ENCODE measurements around the gene FCRL6.

DNA sequence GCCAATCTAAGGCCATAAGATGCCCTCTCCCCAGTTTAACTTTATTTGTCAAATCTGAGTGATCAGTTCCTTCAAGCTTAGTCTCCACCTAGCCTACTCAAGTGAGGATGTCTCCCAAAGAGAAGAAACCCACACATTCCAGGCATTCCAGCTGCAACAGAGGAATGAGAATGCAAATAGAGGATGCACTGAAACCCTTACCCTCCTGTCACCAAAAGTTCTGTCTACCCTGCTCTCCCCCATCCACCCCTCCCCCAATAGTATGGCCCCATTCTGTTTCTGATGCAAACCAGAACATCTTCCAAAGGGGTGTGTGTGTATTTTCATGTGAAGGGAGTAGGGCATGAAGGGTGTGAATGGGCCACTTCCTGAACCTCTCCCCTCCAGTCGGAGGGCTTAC is 18.4 kb upstream of the FCRL6 start:
- TF ChIP-seq, protein P1, sequence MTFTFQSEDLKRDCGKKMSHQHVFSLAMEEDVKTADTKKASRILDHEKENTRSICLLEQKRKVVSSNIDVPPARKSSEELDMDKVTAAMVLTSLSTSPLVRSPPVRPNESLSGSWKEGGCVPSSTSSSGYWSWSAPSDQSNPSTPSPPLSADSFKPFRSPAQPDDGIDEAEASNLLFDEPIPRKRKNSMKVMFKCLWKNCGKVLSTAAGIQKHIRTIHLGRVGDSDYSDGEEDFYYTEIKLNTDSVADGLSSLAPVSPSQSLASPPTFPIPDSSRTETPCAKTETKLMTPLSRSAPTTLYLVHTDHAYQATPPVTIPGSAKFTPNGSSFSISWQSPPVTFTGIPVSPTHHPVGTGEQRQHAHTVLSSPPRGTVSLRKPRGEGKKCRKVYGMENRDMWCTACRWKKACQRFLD (tag by site-specific recombination; IDR thresholded peaks at IDR 0.05) = no peak
- no peak for TF ChIP-seq YY1 (tag by site-specific recombination; IDR thresholded peaks at IDR 0.05)
- TF ChIP-seq ELK4 (IDR thresholded peaks at IDR 0.05; ENCODE audit: borderline replicate concordance, low read depth, low read length) = no peak
- no peak for TF ChIP-seq ZBTB8A (tag by site-specific recombination; IDR thresholded peaks at IDR 0.05)
- TF ChIP-seq CTCF (tag by site-specific recombination; IDR thresholded peaks at IDR 0.05) = no peak
- no peak for TF ChIP-seq ZSCAN30 (tag by site-specific recombination; IDR thresholded peaks at IDR 0.05)
- TF ChIP-seq REST (tag by site-specific recombination; IDR thresholded peaks at IDR 0.05) = no peak
- no peak for TF ChIP-seq ZNF610 (tag by site-specific recombination; IDR thresholded peaks at IDR 0.05; ENCODE audit: borderline replicate concordance)
- no peak for TF ChIP-seq KLF10 (tag by site-specific recombination; IDR thresholded peaks at IDR 0.05)
- TF ChIP-seq ZNF121 (tag by site-specific recombination; IDR thresholded peaks at IDR 0.05) = no peak
- no peak for TF ChIP-seq SETDB1 (IDR thresholded peaks at IDR 0.05; ENCODE audit: insufficient read length, low read length)
- no peak for TF ChIP-seq ZEB2 (tag by site-specific recombination; IDR thresholded peaks at IDR 0.05)
- TF ChIP-seq SCRT2 (tag by site-specific recombination; IDR thresholded peaks at IDR 0.05) = no peak
- no peak for TF ChIP-seq ZNF639 (tag by site-specific recombination; IDR thresholded peaks at IDR 0.05)

All from HEK293 (cell line).